IPS-18c (cell line): ENCODE results near the gene MED12L.
"Not testable (repeated sequence)": the region's sequence is repeated elsewhere in the genome, so short reads cannot be mapped to it uniquely, and the experiment has no call there.

Source experiments
- H3K4me3 ChIP-seq: 2 replicates; pipeline ENCODE4 v1.7.0; 2013; ENCODE audit warnings: low read depth, mild to moderate bottlenecking, low read length, moderate library complexity; ENCODE audit not compliant: insufficient read depth
- H3K9me3 ChIP-seq: one replicate; pipeline ENCODE4 v1.6.1; 2013; ENCODE audit warnings: mild to moderate bottlenecking, low read length, moderate library complexity; ENCODE audit not compliant: control insufficient read depth, insufficient read depth

MED12L gene

GRCh38 chr3:151383956-151384355 is 298.5 kb downstream of the MED12L start:
- no peak overlapping the region for H3K4me3 ChIP-seq
- no peaks in the 10 kb centered on the region for H3K9me3 ChIP-seq

GRCh38 chr3:151384741-151385174 is 299.3 kb downstream of the MED12L start, which contains the start of gene P2RY12:
Gene P2RY12 (minus strand): TSS chr3:151384753. CDS start chr3:151338845, 45,908 bp downstream.
- H3K9me3 ChIP-seq, result no peaks in the 10 kb centered on the region
- H3K4me3 ChIP-seq, result no peak within 1 kb of the TSS

- Histone ChIP-seq H3K9me3 (no peaks in the 10 kb centered on the region), H3K4me3 (no peak overlapping the region)
These were observed 300.6 kb downstream of the MED12L start for GRCh38 chr3:151386056-151386455.

- H3K9me3 ChIP-seq, result no peaks in the 10 kb centered on the region
- H3K4me3 ChIP-seq, result no peak overlapping the region
These were observed 302.0 kb downstream of the MED12L start for GRCh38 chr3:151387432-151387831.

- no peak overlapping the region for H3K4me3 ChIP-seq
- H3K9me3 ChIP-seq, result no peaks in the 10 kb centered on the region
These were observed 302.4 kb downstream of the MED12L start for GRCh38 chr3:151387842-151388241.

- H3K4me3 ChIP-seq, result no peak overlapping the region
- H3K9me3 ChIP-seq, result no peaks in the 10 kb centered on the region
These were observed 306.3 kb downstream of the MED12L start for GRCh38 chr3:151391720-151392119.

- H3K9me3 ChIP-seq, result not testable (repeated sequence)
These were observed 306.7 kb downstream of the MED12L start for GRCh38 chr3:151392191-151392590.

GRCh38 chr3:151393146-151393830 is 307.8 kb downstream of the MED12L start:
- Histone ChIP-seq H3K9me3 (no peaks in the 10 kb centered on the region), H3K4me3 (no peak overlapping the region)

More at GRCh38 chr3:151392191-151392590, 306.7 kb downstream of the MED12L start:
- not testable (repeated sequence) for H3K4me3 ChIP-seq

- Histone ChIP-seq H3K9me3 (no peaks in the 10 kb centered on the region), H3K4me3 (no peak overlapping the region)
These were observed 308.5 kb downstream of the MED12L start for GRCh38 chr3:151393941-151394340.

- Histone ChIP-seq H3K9me3 (no peaks in the 10 kb centered on the region), H3K4me3 (no peak overlapping the region)
These were observed 309.1 kb downstream of the MED12L start for GRCh38 chr3:151394611-151395010.

- Histone ChIP-seq H3K4me3 (no peak overlapping the region), H3K9me3 (no peaks in the 10 kb centered on the region)
These were observed 310.3 kb downstream of the MED12L start for GRCh38 chr3:151395806-151396205.

- Histone ChIP-seq H3K9me3 (no peaks in the 10 kb centered on the region), H3K4me3 (no peak overlapping the region)
These were observed 313.4 kb downstream of the MED12L start for GRCh38 chr3:151398895-151399294.

GRCh38 chr3:151400341-151400740 is 314.9 kb downstream of the MED12L start:
- Histone ChIP-seq H3K4me3 (no peak overlapping the region), H3K9me3 (no peaks in the 10 kb centered on the region)

- Histone ChIP-seq H3K9me3 (no peaks in the 10 kb centered on the region), H3K4me3 (no peak overlapping the region)
These were observed 316.9 kb downstream of the MED12L start for GRCh38 chr3:151402349-151402748.

GRCh38 chr3:151403246-151403645 is 317.8 kb downstream of the MED12L start:
- H3K9me3 ChIP-seq, result no peaks in the 10 kb centered on the region
- no peak overlapping the region for H3K4me3 ChIP-seq

- Histone ChIP-seq H3K9me3 (no peaks in the 10 kb centered on the region), H3K4me3 (no peak overlapping the region)
These were observed 318.9 kb downstream of the MED12L start for GRCh38 chr3:151404316-151404715.

GRCh38 chr3:151407928-151408327 is 322.5 kb downstream of the MED12L start:
- Histone ChIP-seq H3K4me3 (no peak overlapping the region), H3K9me3 (no peaks in the 10 kb centered on the region)

- no peaks in the 10 kb centered on the region for H3K9me3 ChIP-seq
- H3K4me3 ChIP-seq, result no peak overlapping the region
These were observed 325.6 kb downstream of the MED12L start for GRCh38 chr3:151410891-151411559.
